GM13976 (cell line): ENCODE data around the gene FAM13C.
"Not testable (repeated sequence)": the region's sequence is repeated elsewhere in the genome, so short reads cannot be mapped to it uniquely, and the experiment has no call there.

Experiments used
- DNase-seq: peaks from one replicate; pipeline ENCODE4 v3.0.0; 2012; ENCODE audit warnings: low spot score
- CTCF ChIP-seq: IDR thresholded peaks from 2 replicates; pipeline ENCODE4 v1.5.1; 2012; ENCODE audit warnings: borderline replicate concordance, mild to moderate bottlenecking; ENCODE audit not compliant: insufficient read depth; ENCODE audit errors: extremely low read depth, missing control alignments, control extremely low read depth
- in situ Hi-C: fragments of 300-500 bp; cut with MboI; formaldehyde crosslinking; loops from one replicate; pipeline ENCODE4 v1.12.0; 2022; ENCODE audit warnings: low sequenced_read_pairs, mixed read lengths, inconsistent platforms; ENCODE audit not compliant: unreplicated experiment

FAM13C gene

GRCh38 chr10:59243611-59244195 lies 118.6 kb downstream of the FAM13C start:
- DNase-seq: no peak
- no peak for TF ChIP-seq CTCF
- in situ Hi-C loops: loop anchor here (25.0 kb wide), 1 partner anchor 369 kb away; no protein-coding TSS in a partner anchor

- DNase-seq: no peak
- TF ChIP-seq CTCF: no peak
- in situ Hi-C loops: loop anchor here (25.0 kb wide), 1 partner anchor 369 kb away; no protein-coding TSS in a partner anchor
These were observed 119.4 kb downstream of the FAM13C start for GRCh38 chr10:59242991-59243390.

GRCh38 chr10:59242057-59242456 lies 120.3 kb downstream of the FAM13C start:
- in situ Hi-C loops: loop anchor here (25.0 kb wide), 1 partner anchor 370 kb away; no protein-coding TSS in a partner anchor
- no peak for TF ChIP-seq CTCF
- no peak for DNase-seq

- in situ Hi-C loops: loop anchor here (25.0 kb wide), 1 partner anchor 372 kb away; no protein-coding TSS in a partner anchor
- peak; percentile 12 for DNase-seq
- no peak for TF ChIP-seq CTCF
These were observed 121.7 kb downstream of the FAM13C start for GRCh38 chr10:59240582-59241183.

GRCh38 chr10:59239108-59239507 lies 123.2 kb downstream of the FAM13C start:
- not testable (repeated sequence) for DNase-seq
- in situ Hi-C loops: loop anchor here (25.0 kb wide), 1 partner anchor 373 kb away; no protein-coding TSS in a partner anchor

GRCh38 chr10:59237775-59238174 lies 124.6 kb downstream of the FAM13C start:
- DNase-seq: no peak
- in situ Hi-C loops: loop anchor here (25.0 kb wide), 1 partner anchor 375 kb away; no protein-coding TSS in a partner anchor
- TF ChIP-seq CTCF: no peak

- TF ChIP-seq CTCF: no peak
- DNase-seq: no peak
- in situ Hi-C loops: loop anchor here (25.0 kb wide), 1 partner anchor 376 kb away; no protein-coding TSS in a partner anchor
These were observed 126.2 kb downstream of the FAM13C start for GRCh38 chr10:59236064-59236697.
